HEK293T (cell line): ENCODE results near the gene KCNK2.

Experiments used
- CTCF ChIA-PET: fragments of 350-600 bp; formaldehyde crosslinking; extraction: SDS; loops from one replicate; lab custom pipeline; 2021; ENCODE audit warnings: antibody characterized with exemption, inconsistent platforms; lab: Yijun Ruan, JAX
- POLR2A ChIA-PET: fragments of 350-600 bp; formaldehyde crosslinking; extraction: SDS; loops from one replicate; lab custom pipeline; 2020; ENCODE audit warnings: antibody characterized with exemption, inconsistent platforms; lab: Yijun Ruan, JAX
- DNase-seq: peaks from one replicate; pipeline ENCODE4 v3.0.0; 2012; ENCODE audit warnings: mixed read lengths; ENCODE audit errors: extremely low spot score
- ARNT ChIP-seq: fragments of 450-650 bp; IDR thresholded peaks from 2 replicates; pipeline ENCODE4 v1.6.1; 2017; ENCODE audit warnings: mild to moderate bottlenecking
- BHLHE40 ChIP-seq: fragments of 450-650 bp; IDR thresholded peaks from 2 replicates; pipeline ENCODE4 v1.6.1; 2016; ENCODE audit warnings: mild to moderate bottlenecking, moderate library complexity, borderline replicate concordance
- CTBP1 ChIP-seq: fragments of 450-650 bp; IDR thresholded peaks from 2 replicates; pipeline ENCODE4 v1.6.1; 2016; ENCODE audit warnings: borderline replicate concordance
- ELF4 ChIP-seq: fragments of 450-650 bp; IDR thresholded peaks from 2 replicates; pipeline ENCODE4 v1.6.1; 2017; ENCODE audit warnings: antibody characterized with exemption
- FOXA1 ChIP-seq: fragments of 450-650 bp; IDR thresholded peaks from 2 replicates; pipeline ENCODE4 v1.6.1; 2016; ENCODE audit warnings: mild to moderate bottlenecking
- FOXK2 ChIP-seq: fragments of 450-650 bp; IDR thresholded peaks from 2 replicates; pipeline ENCODE4 v1.6.1; 2016; ENCODE audit warnings: mild to moderate bottlenecking
- FOXM1 ChIP-seq: fragments of 450-650 bp; IDR thresholded peaks from 2 replicates; pipeline ENCODE4 v1.6.1; 2017; ENCODE audit warnings: mild to moderate bottlenecking, borderline replicate concordance
- HDGF ChIP-seq: fragments of 450-650 bp; IDR thresholded peaks from 2 replicates; pipeline ENCODE4 v1.6.1; 2017; ENCODE audit warnings: antibody characterized with exemption, borderline replicate concordance
- L3MBTL2 ChIP-seq: fragments of 450-650 bp; conservative IDR thresholded peaks from 2 replicates; pipeline ENCODE4 v1.6.1; 2016; ENCODE audit warnings: mild to moderate bottlenecking
- LEF1 ChIP-seq: fragments of 450-650 bp; IDR thresholded peaks from 2 replicates; pipeline ENCODE4 v1.6.1; 2017; ENCODE audit warnings: mild to moderate bottlenecking, borderline replicate concordance
- NFRKB ChIP-seq: fragments of 450-650 bp; IDR thresholded peaks from 2 replicates; pipeline ENCODE4 v1.6.1; 2016; ENCODE audit warnings: mild to moderate bottlenecking, moderate library complexity
- SP1 ChIP-seq: fragments of 450-650 bp; IDR thresholded peaks from 2 replicates; pipeline ENCODE4 v1.6.1; 2017
- SUZ12 ChIP-seq: fragments of 450-650 bp; IDR thresholded peaks from 2 replicates; pipeline ENCODE4 v1.6.1; 2016; ENCODE audit warnings: mild to moderate bottlenecking
- TARDBP ChIP-seq: fragments of 450-650 bp; IDR thresholded peaks from 2 replicates; pipeline ENCODE4 v1.6.1; 2016
- ZNF384 ChIP-seq: fragments of 450-650 bp; IDR thresholded peaks from 2 replicates; pipeline ENCODE4 v1.6.1; 2016
- TF ChIP-seq, protein P1 (sequence below): fragments of 450-650 bp; IDR thresholded peaks from 2 replicates; pipeline ENCODE4 v1.6.1; 2016

Gene KCNK2

DNA sequence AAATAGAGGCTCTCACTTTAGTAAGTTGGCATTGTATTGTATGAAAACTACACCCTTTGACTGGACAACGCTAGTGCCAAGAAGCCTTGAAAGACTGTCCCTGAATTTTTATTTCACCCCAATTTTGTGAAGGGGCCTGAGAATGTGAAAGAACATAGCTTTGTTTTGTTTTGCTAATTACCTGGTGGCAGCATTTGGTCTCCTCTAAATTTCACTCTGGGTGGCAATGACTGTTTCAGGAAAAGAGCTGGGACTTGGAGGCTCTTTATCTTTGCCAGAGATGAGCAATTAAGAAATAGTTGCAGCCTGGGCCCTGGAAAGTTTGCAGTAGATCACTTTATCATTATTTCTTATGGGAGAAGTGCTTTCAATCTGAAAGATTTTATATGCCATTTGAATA lies 117.6 kb downstream of the KCNK2 start:
- CTCF ChIA-PET: no interaction called here
- TF ChIP-seq, protein P1, sequence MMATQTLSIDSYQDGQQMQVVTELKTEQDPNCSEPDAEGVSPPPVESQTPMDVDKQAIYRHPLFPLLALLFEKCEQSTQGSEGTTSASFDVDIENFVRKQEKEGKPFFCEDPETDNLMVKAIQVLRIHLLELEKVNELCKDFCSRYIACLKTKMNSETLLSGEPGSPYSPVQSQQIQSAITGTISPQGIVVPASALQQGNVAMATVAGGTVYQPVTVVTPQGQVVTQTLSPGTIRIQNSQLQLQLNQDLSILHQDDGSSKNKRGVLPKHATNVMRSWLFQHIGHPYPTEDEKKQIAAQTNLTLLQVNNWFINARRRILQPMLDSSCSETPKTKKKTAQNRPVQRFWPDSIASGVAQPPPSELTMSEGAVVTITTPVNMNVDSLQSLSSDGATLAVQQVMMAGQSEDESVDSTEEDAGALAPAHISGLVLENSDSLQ: no peak
- TF ChIP-seq ZNF384 (no peak), FOXM1 (no peak), NFRKB (no peak), LEF1 (no peak), FOXA1 (no peak), ARNT (no peak), FOXK2 (no peak), SP1 (no peak), SUZ12 (no peak), BHLHE40 (no peak), L3MBTL2 (no peak), ELF4 (no peak), CTBP1 (no peak), HDGF (no peak), TARDBP (no peak)
- DNase-seq: no peak
- POLR2A ChIA-PET: no interaction called here

DNA sequence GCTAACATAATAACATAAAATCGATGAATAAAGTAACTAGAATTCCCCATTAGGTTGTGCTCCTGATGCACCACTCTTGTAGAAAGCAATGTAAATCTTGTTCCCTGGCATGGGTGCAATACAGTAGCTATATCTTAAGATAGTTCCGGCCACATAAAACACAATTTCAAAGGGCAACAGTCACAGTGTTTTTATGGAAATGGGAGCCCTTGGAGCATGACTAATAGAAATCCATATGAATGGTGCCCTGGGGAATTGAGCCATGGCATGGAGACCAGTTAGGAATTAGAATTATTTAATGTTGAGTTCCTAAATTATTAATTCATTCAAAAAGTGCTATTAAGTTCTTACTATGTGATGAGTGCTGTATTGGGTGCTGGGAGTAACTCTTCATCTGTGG lies 118.7 kb downstream of the KCNK2 start:
- ChIA-PET CTCF (no interaction called here), POLR2A (no interaction called here)
- no peak for DNase-seq
- TF ChIP-seq HDGF (no peak), NFRKB (no peak), SP1 (no peak), ARNT (no peak), FOXK2 (no peak), LEF1 (no peak), FOXM1 (no peak), SUZ12 (no peak), FOXA1 (no peak), L3MBTL2 (no peak)
- TF ChIP-seq, protein P1: no peak

DNA sequence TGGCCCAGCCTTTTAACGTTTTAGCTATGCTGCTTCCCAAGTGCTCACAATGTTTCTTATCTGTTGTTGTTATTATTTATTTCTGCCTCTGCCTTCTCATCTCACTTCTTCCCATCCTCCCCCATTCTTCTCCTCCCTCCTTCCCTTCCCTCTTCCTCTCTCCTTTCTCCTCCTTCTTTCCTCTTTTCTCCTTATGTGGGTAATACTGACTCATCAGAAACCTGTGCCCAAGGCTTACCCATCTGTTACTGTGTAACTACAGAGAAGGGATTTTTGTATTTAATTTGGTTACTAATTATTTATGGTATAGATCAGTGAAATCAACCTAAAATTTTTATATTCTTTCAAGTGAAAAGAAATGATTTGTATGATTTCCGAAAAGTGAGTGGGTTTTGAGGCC lies 120.3 kb downstream of the KCNK2 start:
- DNase-seq: no peak
- POLR2A ChIA-PET: no interaction called here
- no peak for TF ChIP-seq L3MBTL2
- no peak for TF ChIP-seq NFRKB
- no peak for TF ChIP-seq ARNT
- no peak for TF ChIP-seq HDGF
- no peak for TF ChIP-seq TARDBP
- TF ChIP-seq SP1: no peak
- TF ChIP-seq, protein P1: no peak
- no peak for TF ChIP-seq FOXA1
- no peak for TF ChIP-seq FOXK2
- no peak for TF ChIP-seq ELF4
- no peak for TF ChIP-seq BHLHE40
- no peak for TF ChIP-seq CTBP1
- TF ChIP-seq FOXM1: no peak
- TF ChIP-seq ZNF384: no peak
- no peak for TF ChIP-seq LEF1
- TF ChIP-seq SUZ12: no peak
- CTCF ChIA-PET: no interaction called here

DNA sequence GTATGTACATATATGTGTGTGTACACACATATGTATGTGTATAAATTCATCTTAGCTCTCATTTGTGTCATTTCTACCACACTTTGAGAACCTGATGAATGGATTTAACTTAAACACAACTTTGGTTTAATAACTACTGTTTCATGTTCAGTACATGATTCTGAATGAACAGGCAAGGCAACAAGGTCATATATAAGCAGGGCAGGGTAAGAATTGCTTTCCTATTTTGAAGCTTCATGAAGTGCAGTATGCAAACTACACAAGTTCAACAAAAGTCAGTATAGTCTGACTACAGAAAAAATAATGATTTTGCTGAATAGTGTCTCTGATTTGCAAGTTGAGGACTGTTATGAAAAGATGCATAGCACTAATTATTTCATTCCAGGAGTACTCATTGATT lies 127.6 kb downstream of the KCNK2 start:
- TF ChIP-seq FOXK2: no peak
- no peak for TF ChIP-seq SP1
- TF ChIP-seq FOXA1: no peak
- TF ChIP-seq BHLHE40: no peak
- TF ChIP-seq ZNF384: no peak
- ChIA-PET POLR2A (no interaction called here), CTCF (no interaction called here)
- no peak for DNase-seq

DNA sequence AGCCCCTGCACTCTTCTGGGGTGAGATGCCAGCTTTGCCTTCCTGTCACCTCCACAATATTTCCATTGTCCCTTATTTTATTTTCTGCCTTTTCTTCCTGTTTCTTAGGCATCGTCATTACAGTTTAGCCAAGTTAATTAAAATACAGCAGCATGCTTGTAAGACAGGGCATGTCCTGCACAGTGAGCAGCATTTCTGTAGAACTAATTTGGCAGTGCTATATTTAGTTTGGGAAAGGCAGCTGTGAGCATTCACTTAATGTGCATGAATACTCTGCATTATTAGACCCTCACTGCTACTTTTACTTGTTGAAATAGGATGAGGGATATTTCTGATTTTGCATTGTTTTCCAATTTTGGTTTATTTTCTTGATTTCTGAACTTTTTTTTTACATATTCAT lies 133.3 kb downstream of the KCNK2 start:
- no peak for TF ChIP-seq ARNT
- TF ChIP-seq BHLHE40: no peak
- TF ChIP-seq ZNF384: no peak
- TF ChIP-seq NFRKB: no peak
- CTCF ChIA-PET: no interaction called here
- POLR2A ChIA-PET: no interaction called here
- no peak for DNase-seq

DNA sequence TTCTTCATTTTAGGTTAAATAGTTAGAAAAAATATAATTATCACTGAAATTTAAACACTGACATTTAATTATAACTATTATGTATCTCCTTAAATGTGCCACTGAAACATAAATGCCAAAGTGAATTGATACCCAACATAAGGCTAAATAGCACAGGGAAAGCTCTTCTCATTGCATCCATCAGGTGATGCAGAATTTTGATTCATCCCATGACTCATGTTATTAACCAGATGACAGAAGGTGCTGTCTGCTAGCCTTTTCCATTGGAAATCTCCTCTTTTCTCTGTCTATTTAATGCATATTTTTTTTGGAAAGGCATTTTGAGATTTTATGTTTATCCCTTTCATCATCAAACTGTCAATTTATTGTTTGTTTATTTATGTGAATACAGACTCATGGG lies 136.8 kb downstream of the KCNK2 start:
- POLR2A ChIA-PET: no interaction called here
- TF ChIP-seq ZNF384 (no peak), BHLHE40 (no peak), HDGF (no peak), ARNT (no peak), FOXK2 (no peak), TARDBP (no peak), FOXA1 (no peak), SP1 (no peak), L3MBTL2 (no peak), SUZ12 (no peak), ELF4 (no peak), LEF1 (no peak), CTBP1 (no peak), FOXM1 (no peak), NFRKB (no peak)
- TF ChIP-seq, protein P1: no peak
- no peak for DNase-seq
- CTCF ChIA-PET: no interaction called here
